ENCODE data around the gene SMCO1.
A peak's percentile ranks its signal among the peaks of the same experiment; 100 is the strongest.
"Not testable (repeated sequence)": the region's sequence is repeated elsewhere in the genome, so short reads cannot be mapped to it uniquely, and the experiment has no call there.

The SMCO1 gene

GRCh38 chr3:196519718-196520082 is 4.6 kb upstream of the SMCO1 start:
- DNase-seq = no peak

DNA sequence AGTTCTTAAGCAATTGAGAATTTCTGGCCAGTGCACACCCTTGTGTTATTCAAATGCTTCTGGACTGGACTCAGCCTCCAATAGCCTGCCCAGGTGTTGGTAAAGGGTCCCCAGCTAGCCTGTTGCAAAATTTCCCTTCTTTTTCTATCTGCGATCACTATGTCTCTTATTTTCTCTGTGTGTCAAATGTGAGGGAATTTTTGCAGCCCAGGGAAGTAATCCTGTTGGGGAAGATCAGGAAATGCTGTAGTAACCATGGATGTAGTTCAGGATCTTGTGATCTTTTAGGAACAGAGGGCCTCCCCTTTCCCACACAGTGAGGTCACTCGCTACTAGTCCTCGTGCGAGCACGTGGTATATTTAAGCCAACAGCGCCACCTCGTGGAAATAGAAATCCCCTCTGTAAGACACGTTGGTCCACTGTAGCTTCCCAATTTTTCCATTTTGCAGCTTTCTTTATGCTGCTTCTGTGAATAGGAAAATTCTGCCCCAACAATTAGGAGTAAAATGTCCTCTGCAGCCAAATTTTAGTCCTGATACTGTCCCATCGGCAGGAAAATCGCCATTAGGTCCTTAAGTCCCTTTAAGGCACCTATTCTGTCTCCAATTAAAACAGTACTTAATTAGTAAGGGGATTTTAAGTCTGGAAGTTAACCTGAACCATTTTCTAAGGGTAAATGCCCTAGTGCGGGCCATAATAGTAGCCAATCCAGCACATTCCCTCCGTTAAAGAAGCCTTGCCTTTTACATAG is 4.0 kb upstream of the SMCO1 start:
- DNase-seq = peak in 1 of 2 donors; percentile 32

DNA sequence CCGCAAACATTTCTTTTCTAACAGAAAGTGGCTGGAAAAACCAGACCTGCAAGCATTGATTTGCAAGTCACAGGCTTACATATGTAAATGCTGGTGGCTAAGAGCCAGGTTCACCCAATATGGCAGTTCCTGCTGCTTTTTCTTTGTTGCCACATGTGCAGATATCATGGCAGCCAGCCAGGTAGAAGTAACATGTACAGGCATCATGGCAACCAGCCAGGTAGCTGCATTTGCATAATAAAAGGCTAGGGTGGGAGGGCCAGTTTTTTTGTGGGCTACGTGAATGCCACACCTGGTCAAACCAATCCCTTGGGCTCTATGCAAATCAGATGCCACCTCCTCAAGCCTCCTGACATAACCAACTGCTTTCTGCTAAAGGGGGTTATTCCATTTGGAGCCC is 2.8 kb upstream of the SMCO1 start:
- DNase-seq = no peak

GRCh38 chr3:196517162-196517800 is 2.1 kb upstream of the SMCO1 start:
- DNase-seq = no peak

- DNase-seq = no peak
These were observed 813 bp downstream of the SMCO1 start for GRCh38 chr3:196514350-196514716.

DNA sequence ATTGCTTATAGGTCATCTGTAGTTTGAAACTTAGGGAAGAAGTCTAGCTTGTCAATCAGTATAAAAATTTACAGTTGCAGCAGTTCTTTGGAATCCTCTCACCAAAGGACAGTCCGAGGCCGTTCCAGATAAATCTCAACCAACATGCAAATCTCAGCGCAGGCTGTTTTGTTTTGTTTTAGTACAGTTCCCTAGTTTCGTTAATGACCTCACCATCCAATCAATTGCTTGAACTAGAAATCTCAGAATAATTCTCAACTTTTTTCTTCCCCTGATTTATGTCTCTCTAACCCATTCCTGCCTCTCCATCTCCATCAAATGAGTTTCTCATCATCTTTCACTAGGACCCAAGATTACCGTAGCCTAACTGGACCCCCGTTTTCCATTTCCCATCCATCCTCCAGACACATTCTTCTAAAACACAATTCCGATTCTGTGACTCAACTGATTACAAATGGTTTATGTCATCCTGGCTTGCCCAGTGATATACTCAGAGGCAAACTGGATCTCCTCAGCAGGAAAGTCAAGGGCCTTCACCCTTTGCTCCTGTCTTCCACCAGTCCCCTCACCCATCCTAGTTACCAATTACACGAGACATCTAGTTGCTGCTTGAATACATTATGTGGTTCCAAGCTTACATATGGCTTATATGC is 1.3 kb downstream of the SMCO1 start:
- DNase-seq = no peak

- DNase-seq = not testable (repeated sequence)
These were observed 3.3 kb downstream of the SMCO1 start for GRCh38 chr3:196511646-196512425.

DNA sequence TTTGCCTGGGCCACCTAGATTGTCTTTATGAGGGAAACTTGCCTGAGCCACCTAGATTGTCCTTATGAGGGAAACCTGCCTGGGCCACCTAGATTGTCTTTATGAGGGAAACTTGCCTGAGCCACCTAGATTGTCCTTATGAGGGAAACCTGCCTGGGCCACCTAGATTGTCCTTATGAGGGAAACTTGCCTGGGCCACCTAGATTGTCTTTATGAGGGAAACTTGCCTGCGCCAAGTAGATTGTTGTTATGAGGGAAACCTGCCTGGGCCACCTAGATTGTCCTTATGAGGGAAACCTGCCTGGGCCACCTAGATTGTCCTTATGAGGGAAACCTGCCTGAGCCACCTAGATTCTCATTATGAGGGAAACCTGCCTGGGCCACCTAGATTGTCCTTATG is 4.0 kb downstream of the SMCO1 start:
- DNase-seq = not testable (repeated sequence)

- DNase-seq = no peak
These were observed 8.5 kb downstream of the SMCO1 start for GRCh38 chr3:196506687-196507086.

DNA sequence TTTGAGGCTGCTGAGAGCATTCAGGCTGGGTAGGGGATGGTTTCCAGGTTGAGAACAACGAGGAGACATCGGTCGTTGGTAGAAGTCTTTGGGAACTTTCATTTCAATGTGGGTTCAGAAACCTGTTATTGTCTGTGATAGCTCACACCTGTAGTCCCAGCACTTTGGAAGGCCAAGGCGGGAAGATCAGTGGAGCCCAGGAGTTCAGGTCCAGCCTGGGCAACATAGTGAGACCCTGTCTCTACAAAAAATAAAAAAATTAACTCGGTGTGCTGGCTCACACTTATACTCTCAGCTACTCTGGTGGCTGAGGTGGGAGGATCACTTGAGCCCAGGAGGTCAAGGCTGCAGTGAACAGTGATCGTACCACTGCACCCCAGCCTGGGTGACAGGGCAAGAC is 10.6 kb downstream of the SMCO1 start:
- no peak for DNase-seq

- DNase-seq = not testable (repeated sequence)
These were observed 11.1 kb downstream of the SMCO1 start for GRCh38 chr3:196504077-196504398.

- DNase-seq = peak; percentile 82 to 93
These were observed 11.7 kb downstream of the SMCO1 start, which contains the start of gene RNF168 for GRCh38 chr3:196503196-196504076. Gene RNF168 (minus strand): TSS chr3:196503768. CDS start chr3:196503173, 595 bp downstream.

DNA sequence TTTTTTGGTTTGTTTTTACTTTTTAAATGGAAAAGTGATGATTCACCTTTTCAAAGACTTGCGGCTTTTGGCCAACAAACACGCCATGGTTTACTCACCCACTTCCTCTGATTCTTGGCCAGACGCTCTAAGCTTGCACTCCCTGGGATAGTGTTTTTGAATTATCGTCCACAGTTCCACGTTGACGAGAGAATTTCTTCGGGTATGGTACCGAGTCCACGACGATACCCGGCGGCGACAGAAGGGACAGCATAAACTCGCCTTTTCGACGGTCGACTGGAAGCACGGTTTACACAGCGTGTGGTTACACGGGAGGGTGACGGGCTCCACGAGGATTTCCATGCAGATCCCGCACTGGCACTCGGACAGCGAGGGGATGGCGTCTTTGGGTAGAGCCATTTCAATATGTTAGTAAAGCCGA is 12.4 kb downstream of the SMCO1 start:
- peak; percentile 46 to 82 for DNase-seq

- DNase-seq = no peak
These were observed 13.7 kb downstream of the SMCO1 start for GRCh38 chr3:196501316-196502044.

DNA sequence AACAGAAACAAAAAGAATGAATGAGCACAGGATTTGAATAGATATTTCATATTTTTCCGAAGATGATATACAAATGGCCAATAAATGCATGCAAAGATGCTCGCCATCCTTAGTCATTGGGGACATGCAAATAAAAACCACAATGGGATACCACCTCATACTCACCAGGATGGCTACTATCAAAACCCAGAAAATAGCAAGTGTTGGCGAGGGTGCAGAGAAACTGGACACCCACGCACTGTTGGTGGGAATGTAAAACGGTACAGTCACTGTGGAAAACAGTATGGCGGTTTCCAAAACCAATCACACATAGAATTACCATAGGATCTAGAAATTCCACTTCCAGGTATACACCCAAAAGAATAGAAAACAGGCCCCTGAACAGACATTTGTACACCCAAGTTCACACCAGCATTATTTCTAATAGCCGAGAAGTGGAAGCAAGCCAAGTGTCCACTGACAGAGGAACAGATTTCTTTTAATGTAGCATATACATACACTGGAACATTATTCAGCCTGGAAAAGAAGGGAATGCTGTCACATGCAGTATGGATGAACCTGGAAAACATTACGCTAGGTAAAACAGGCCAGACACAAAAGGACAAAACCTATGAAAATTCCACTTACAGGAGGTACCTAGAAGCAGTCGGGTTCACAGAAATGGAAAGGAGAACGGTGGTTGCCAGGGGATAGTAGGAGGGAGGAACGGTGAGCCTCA is 15.2 kb downstream of the SMCO1 start:
- DNase-seq = no peak

DNA sequence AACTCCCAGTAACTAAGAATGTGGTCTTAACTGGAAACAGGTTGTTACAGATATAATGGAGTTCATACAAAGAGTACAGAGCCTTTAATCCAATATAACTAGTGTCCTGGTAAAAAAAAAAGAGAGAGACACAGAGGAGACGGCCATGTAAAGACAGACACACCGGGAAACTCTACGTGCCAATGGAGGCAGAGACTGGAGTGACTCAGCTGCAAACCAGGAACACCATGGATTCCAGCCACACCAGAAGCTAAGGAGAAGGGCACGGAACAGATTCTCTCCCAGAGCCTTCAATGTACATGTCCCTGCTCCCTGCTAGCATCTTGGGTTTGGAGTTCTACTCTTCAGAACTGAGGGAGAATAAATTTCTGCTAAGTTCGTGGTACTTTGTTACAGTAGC is 16.1 kb downstream of the SMCO1 start:
- no peak for DNase-seq

- no peak for DNase-seq
These were observed 16.8 kb downstream of the SMCO1 start for GRCh38 chr3:196498297-196498696.

GRCh38 chr3:196496183-196496582 is 19.0 kb downstream of the SMCO1 start:
- no peak for DNase-seq

GRCh38 chr3:196493292-196493691 is 21.9 kb downstream of the SMCO1 start:
- no peak for DNase-seq

GRCh38 chr3:196492080-196492479 is 23.1 kb downstream of the SMCO1 start:
- DNase-seq = no peak

GRCh38 chr3:196489747-196490146 is 25.4 kb downstream of the SMCO1 start:
- DNase-seq = no peak
